ENCODE data around the gene KAT7. TPM values are rescaled to one million over a fixed set of nuclear protein-coding genes. Genes with fewer than 3 reads are reported as not detected.

Gene KAT7
- total RNA-seq, 1 donor from 2014 or later: 23.7 TPM

- no peak for DNase-seq (ENCODE audit: extremely low read depth, low read depth, low spot score)
Measured at GRCh38 chr17:49862781-49863331, 74.4 kb downstream of the KAT7 start.

- no peak for DNase-seq (ENCODE audit: extremely low read depth, low read depth, low spot score)
Measured at GRCh38 chr17:49866019-49866380, 77.5 kb downstream of the KAT7 start.

- no peak for DNase-seq (ENCODE audit: extremely low read depth, low read depth, low spot score)
Measured at GRCh38 chr17:49866882-49867413, 78.5 kb downstream of the KAT7 start.

GRCh38 chr17:49869038-49869374 lies 80.5 kb downstream of the KAT7 start:
- DNase-seq (ENCODE audit: extremely low read depth, low read depth, low spot score): no peak

GRCh38 chr17:49870298-49870697 lies 81.8 kb downstream of the KAT7 start:
- DNase-seq (ENCODE audit: extremely low read depth, low read depth, low spot score): no peak

GRCh38 chr17:49871211-49871610 lies 82.7 kb downstream of the KAT7 start:
- DNase-seq (ENCODE audit: extremely low read depth, low read depth, low spot score): no peak

- DNase-seq (ENCODE audit: extremely low read depth, low read depth, low spot score): no peak
Measured at GRCh38 chr17:49872754-49873377, 84.4 kb downstream of the KAT7 start.

GRCh38 chr17:49873466-49873865 lies 85.0 kb downstream of the KAT7 start:
- DNase-seq (ENCODE audit: extremely low read depth, low read depth, low spot score): no peak

GRCh38 chr17:49873926-49874325 lies 85.4 kb downstream of the KAT7 start:
- no peak for DNase-seq (ENCODE audit: extremely low read depth, low read depth, low spot score)

- no peak for DNase-seq (ENCODE audit: extremely low read depth, low read depth, low spot score)
Measured at GRCh38 chr17:49874911-49875310, 86.4 kb downstream of the KAT7 start.

GRCh38 chr17:49875685-49876084 lies 87.2 kb downstream of the KAT7 start:
- DNase-seq (ENCODE audit: extremely low read depth, low read depth, low spot score): no peak

- no peak for DNase-seq (ENCODE audit: extremely low read depth, low read depth, low spot score)
Measured at GRCh38 chr17:49878931-49879904, 90.7 kb downstream of the KAT7 start.

GRCh38 chr17:49880291-49881053 lies 92.0 kb downstream of the KAT7 start:
- no peak for DNase-seq (ENCODE audit: extremely low read depth, low read depth, low spot score)

- DNase-seq (ENCODE audit: extremely low read depth, low read depth, low spot score): no peak
Measured at GRCh38 chr17:49881054-49881402, 92.5 kb downstream of the KAT7 start.

GRCh38 chr17:49882434-49882833 lies 94.0 kb downstream of the KAT7 start:
- no peak for DNase-seq (ENCODE audit: extremely low read depth, low read depth, low spot score)

Other genes starting within 250 kb of the KAT7 start
- 0.63 and 3.9 TPM in 2 replicates for gene NXPH3, start 212.8 kb upstream of the KAT7 start, total RNA-seq
- 33.0 and 48.1 TPM in 2 replicates for gene SPOP, start 110.6 kb upstream of the KAT7 start, total RNA-seq
- 54.4 and 60.1 TPM in 2 replicates for gene SLC35B1, start 80.7 kb upstream of the KAT7 start, total RNA-seq
- gene FAM117A, start 24.6 kb upstream of the KAT7 start, total RNA-seq: 4.0 and 8.1 TPM in 2 replicates
- not detected in 2 replicates for gene TAC4, start 59.4 kb downstream of the KAT7 start, total RNA-seq
- gene DLX4, start 180.5 kb downstream of the KAT7 start, total RNA-seq: not detected in 2 replicates
- gene DLX3, start 206.5 kb downstream of the KAT7 start, total RNA-seq: not detected in 2 replicates